Suprapubic skin (tissue), 4 donors: ENCODE measurements around the gene FAM120B.

Experiments
- CTCF ChIP-seq, 2 donors: fragments of 200-600 bp in 1 of 2; fragments of 450-650 bp in 1 of 2; sonication (generic) in 1 of 2; IDR thresholded peaks; one replicate each; pipeline ENCODE4 v1.5.1; 2016 to 2019; ENCODE audit warnings: antibody characterized with exemption in 2 of 2, mild to moderate bottlenecking in 1 of 2, moderate library complexity in 1 of 2
- EP300 ChIP-seq: sonication (generic); formaldehyde crosslinking; IDR thresholded peaks from one replicate; pipeline ENCODE4 v1.6.1; 2017; ENCODE audit warnings: antibody characterized with exemption
- POLR2A ChIP-seq, 2 donors: fragments of 450-650 bp; IDR thresholded peaks; one replicate each; pipeline ENCODE4 v1.6.1; 2017; ENCODE audit warnings: antibody characterized with exemption in 2 of 2, mild to moderate bottlenecking in 2 of 2, moderate library complexity in 2 of 2
- POLR2AphosphoS5 ChIP-seq, 3 donors: sonication (generic); formaldehyde crosslinking; IDR thresholded peaks; one replicate each; pipeline ENCODE4 v1.6.1; 2017; ENCODE audit warnings: antibody characterized with exemption in 3 of 3

DNA sequence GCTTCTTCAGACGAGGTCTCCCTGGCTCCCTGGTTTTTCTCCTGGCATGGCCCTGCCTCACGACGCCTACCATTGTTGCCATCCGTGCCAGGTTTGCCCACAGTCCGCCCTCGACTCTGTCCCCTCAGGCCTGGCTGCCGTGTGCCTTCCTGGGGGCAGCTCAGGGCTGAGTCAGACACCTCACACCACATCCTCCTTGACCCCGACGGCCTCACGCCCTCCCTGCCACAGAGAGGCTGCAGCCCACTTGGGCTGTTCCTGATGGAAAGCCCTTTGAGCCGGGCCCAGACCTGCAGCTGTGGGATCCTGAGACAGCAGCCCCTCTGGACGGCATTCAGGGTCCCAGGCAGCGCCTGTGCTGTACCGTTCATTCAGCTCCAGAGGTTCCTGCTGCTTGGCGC, 138.3 kb downstream of the FAM120B start:
- TF ChIP-seq CTCF (IDR thresholded peaks at IDR 0.05) (no peak), POLR2AphosphoS5 (IDR thresholded peaks at IDR 0.05) (no peak), EP300 (no peak), POLR2A (IDR thresholded peaks at IDR 0.05) (no peak)
